ENCODE data around the gene MN1.

The MN1 gene

DNA sequence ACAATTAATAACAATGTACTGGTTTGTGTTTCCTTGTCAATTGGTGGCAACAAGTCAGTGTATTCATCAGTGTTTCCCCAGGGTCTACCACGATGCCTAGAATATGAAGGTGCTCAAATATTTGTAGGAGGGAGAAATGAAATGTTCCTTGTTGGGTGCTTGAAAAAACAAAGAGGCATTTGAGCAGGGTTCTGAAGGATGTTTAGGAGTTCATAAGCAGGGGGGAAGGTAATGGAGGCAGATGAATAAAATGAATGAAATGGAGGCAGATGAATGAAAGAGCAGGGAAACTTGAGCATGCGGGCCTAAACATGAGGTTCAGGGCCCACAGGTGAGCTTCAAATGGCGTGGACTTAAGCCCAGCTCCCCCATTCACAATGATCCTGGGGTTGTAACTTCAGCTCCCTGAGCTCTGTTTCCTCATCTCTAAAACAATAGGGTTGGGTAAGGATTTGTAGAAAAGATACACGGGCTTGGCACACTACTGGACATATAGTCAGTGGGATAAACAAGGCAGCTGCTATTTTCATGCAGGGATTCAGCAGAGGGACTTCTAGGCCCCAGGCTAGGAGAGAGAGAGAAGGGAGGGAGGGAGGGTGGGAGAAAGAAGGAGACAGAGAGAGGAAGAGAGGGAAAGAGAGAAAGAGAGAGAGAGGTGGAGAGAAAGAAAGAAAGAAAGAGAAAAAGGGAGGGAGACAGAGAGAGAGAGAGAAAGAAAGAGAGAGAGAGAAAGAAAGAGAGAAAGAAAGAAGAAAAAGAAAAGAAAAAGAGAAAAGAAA, 73.7 kb downstream of the MN1 start:
- ChIA-PET POLR2A (ENCODE audit: low non-redundant PET) (no interaction called here), CTCF (no interaction called here)
- H3K27ac ChIP-seq = peak overlapping the region; percentile 95
- TF ChIP-seq, protein P1, sequence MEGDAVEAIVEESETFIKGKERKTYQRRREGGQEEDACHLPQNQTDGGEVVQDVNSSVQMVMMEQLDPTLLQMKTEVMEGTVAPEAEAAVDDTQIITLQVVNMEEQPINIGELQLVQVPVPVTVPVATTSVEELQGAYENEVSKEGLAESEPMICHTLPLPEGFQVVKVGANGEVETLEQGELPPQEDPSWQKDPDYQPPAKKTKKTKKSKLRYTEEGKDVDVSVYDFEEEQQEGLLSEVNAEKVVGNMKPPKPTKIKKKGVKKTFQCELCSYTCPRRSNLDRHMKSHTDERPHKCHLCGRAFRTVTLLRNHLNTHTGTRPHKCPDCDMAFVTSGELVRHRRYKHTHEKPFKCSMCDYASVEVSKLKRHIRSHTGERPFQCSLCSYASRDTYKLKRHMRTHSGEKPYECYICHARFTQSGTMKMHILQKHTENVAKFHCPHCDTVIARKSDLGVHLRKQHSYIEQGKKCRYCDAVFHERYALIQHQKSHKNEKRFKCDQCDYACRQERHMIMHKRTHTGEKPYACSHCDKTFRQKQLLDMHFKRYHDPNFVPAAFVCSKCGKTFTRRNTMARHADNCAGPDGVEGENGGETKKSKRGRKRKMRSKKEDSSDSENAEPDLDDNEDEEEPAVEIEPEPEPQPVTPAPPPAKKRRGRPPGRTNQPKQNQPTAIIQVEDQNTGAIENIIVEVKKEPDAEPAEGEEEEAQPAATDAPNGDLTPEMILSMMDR (conservative IDR thresholded peaks at IDR 0.05; ENCODE audit: low read depth) = no peak
- DNase-seq (ENCODE audit: low spot score) = no peak

DNA sequence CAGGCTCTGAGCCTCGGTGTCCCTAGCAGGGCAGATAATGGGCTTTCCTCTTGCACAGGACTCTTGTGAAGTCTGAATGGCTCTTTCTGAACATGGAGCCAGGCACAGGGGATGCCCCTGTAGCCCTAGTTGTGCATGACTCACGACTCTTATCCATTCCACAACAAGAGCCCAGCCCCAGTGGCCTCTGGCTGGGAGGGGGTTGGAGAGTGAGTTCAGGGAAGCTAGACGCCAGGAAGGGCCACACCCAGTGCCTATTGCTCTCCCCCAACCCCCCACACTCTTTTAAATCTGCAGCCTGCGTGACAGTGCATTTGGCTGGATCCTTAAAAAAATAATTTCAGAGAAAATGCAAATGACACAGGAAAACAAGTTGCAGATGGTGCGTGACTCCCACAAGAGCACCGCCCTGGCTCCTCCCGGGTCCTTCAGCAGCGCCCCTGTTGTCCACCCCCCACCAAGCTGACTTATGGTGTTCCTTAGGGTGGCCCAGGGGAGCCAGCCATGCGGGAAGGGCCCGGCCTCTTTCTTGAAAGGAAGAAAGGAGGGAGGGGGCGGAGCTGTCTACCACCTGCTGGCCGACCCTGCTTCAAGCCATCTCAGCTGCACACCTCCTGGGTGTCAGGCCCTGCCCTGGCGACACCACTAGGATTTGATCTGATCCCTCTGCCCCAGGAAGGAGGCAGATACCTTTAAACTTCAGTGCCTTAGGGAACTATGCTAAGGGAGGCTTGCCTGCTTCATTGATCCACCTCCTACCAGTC, 74.7 kb downstream of the MN1 start:
- CTCF ChIA-PET = no interaction called here
- TF ChIP-seq, protein P1 (conservative IDR thresholded peaks at IDR 0.05; ENCODE audit: low read depth) = no peak
- DNase-seq (ENCODE audit: low spot score) = peak; percentile 59
- POLR2A ChIA-PET (ENCODE audit: low non-redundant PET) = no interaction called here
- peak overlapping the region; percentile 95 for H3K27ac ChIP-seq

DNA sequence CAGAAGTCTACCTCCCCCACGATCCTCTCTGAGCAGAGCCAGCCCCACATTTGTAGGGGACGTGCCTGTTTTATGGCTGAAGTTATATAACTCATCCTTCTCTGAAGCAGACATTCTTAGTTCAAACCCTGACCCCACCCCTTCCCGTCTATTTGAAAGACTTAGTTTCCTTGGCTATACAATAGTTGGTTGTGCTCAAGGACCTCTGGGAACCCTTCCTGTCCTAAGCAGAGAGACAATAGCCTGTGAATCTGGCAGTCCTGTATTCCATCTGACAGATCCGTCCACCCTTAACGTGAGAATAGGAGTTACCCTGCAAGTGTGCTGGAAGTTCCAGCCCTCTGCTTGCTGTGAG, 75.2 kb downstream of the MN1 start:
- H3K27ac ChIP-seq = peak overlapping the region; percentile 95
- ChIA-PET POLR2A (ENCODE audit: low non-redundant PET) (no interaction called here), CTCF (no interaction called here)
- no peak for DNase-seq (ENCODE audit: low spot score)
- TF ChIP-seq, protein P1 (conservative IDR thresholded peaks at IDR 0.05; ENCODE audit: low read depth) = no peak

DNA sequence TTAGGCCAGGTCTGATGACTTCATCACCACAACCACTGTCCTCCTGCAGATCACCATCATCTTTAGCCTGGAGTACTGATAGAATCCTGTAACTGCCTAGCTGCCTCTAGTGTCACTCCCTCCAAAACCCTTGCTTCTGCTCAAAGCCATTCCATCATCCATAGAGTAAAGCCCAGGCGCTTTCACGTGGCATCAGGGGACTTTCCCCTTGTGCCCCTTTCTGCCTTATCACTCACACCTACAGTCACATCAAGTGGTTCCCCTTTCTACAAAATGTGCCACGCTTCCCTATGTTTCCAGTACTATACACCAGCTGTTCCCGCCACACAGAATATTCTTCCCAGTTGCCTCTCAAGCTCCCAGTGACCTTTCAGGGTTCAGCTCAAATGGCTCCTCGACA, 75.9 kb downstream of the MN1 start:
- TF ChIP-seq, protein P1 (conservative IDR thresholded peaks at IDR 0.05; ENCODE audit: low read depth) = no peak
- ChIA-PET CTCF (no interaction called here), POLR2A (ENCODE audit: low non-redundant PET) (no interaction called here)
- peak overlapping the region; percentile 95 for H3K27ac ChIP-seq
- DNase-seq (ENCODE audit: low spot score) = no peak

DNA sequence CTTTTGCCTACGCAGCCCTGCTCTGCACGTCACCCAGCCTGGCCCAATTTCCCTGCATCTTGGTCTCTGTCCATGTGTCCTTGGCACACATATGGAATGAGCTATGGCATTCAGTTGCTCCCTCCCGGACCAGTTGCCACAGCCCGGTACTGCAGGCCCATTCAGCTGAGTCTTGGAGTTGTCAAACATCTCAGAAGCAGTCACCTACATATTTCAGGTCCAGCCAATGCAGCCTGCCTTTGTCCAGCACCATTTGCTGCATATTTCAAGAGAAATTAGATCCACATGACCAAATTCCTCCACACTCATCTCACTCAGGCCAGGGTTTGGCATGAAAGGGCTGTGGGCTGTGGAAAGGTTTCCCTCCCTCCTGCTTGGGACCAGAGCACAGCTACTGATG, 76.8 kb downstream of the MN1 start:
- POLR2A ChIA-PET (ENCODE audit: low non-redundant PET) = no interaction called here
- H3K27ac ChIP-seq = peak overlapping the region; percentile 67
- CTCF ChIA-PET = no interaction called here
- TF ChIP-seq, protein P1 (conservative IDR thresholded peaks at IDR 0.05; ENCODE audit: low read depth) = no peak
- DNase-seq (ENCODE audit: low spot score) = no peak

DNA sequence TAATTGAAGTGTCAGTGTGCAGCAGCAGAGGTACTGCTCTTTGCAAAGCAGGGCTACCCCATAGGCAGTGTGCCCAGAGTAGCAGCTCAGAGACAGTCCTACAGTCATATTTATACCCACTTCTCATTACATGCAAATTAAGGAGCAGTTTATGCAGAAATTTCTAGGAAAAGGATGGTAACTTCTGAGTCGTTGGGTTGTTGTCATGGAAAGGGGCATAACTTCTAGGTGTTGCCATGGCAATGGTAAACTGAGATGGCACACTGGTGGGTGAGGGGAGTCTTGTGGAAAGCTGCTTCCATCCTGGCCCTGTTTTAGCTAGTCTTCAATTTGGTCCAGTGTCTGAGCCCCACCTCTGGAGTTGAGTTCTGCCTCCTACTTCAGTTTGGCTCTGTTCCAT, 77.4 kb downstream of the MN1 start:
- peak overlapping the region; percentile 67 for H3K27ac ChIP-seq
- TF ChIP-seq, protein P1 (conservative IDR thresholded peaks at IDR 0.05; ENCODE audit: low read depth) = no peak
- ChIA-PET POLR2A (ENCODE audit: low non-redundant PET) (no interaction called here), CTCF (no interaction called here)
- DNase-seq (ENCODE audit: low spot score) = no peak

Data from RWPE1 (cell line).